HepG2 (cell line): ENCODE results near the gene IL2RG. TPM values are rescaled to one million over a fixed set of nuclear protein-coding genes. Genes with fewer than 3 reads are reported as not detected.

ENCODE experiments used
- ATAC-seq: fragments of 200-7000 bp; cut with Tn5 transposase; 3 replicates; pipeline ENCODE4 v1.9.1; 2020; ENCODE audit warnings: mild to moderate bottlenecking, moderate library complexity
- BruUV-seq: library from RNA; stranded (reverse); fragments of 400-500 nt; replicated peaks from 2 replicates; lab custom pipeline; 2021; lab: Mats Ljungman, UMichigan
- CTCF ChIA-PET: fragments of 300-600 bp; formaldehyde crosslinking; extraction: SDS; loops from one replicate; lab custom pipeline; 2021; ENCODE audit warnings: low total read pairs, inconsistent platforms, low intra/inter-chr PET ratio; lab: Yijun Ruan, JAX
- POLR2A ChIA-PET: fragments of 350-600 bp; sonication (Branson Sonifier 250); formaldehyde crosslinking; loops from one replicate; lab custom pipeline; 2020; ENCODE audit warnings: antibody characterized with exemption, inconsistent platforms; lab: Yijun Ruan, JAX
- DNase-seq: peaks from one replicate; pipeline ENCODE4 v3.0.0-alpha.2; 2015; ENCODE audit warnings: low spot score
- FAIRE-seq: peaks from 3 replicates; lab custom pipeline; 2011; peaks lifted over from hg19 to GRCh38; lab: Jason Lieb, UNC
- H2AFZ ChIP-seq: one replicate; pipeline ENCODE4 v1.6.1; 2011; ENCODE audit warnings: low read length, inconsistent platforms
- H3K27ac ChIP-seq: fragments of 300-600 bp; 3 replicates; pipeline ENCODE4 v1.8.0; 2011; ENCODE audit warnings: mixed run types, mild to moderate bottlenecking, mixed read lengths, low read length, inconsistent platforms; ENCODE audit not compliant: insufficient read depth; ENCODE audit errors: extremely low read length
- H3K27me3 ChIP-seq, 2 experiments: fragments of 200-600 bp in 1 of 2; 2 replicates in 1 of 2; 3 replicates in 1 of 2; pipeline versions ENCODE4 v1.6.0 to v1.8.0; 2011; ENCODE audit warnings: low read length in 2 of 2, mild to moderate bottlenecking in 2 of 2, moderate library complexity in 2 of 2, inconsistent platforms in 1 of 2; ENCODE audit not compliant: insufficient read depth in 2 of 2, control insufficient read depth in 1 of 2
- H3K36me3 ChIP-seq, 2 experiments: fragments of 200-600 bp in 1 of 2; replicated peaks in 1 of 2; 2 replicates in 1 of 2; 3 replicates in 1 of 2; pipeline versions ENCODE4 v1.5.1 to v1.8.0; 2011; ENCODE audit warnings: low read length in 2 of 2, inconsistent platforms in 1 of 2; ENCODE audit not compliant: insufficient read depth in 2 of 2, control insufficient read depth in 1 of 2
- H3K4me1 ChIP-seq: 2 replicates; pipeline ENCODE4 v1.5.1; 2012; ENCODE audit warnings: low read length, inconsistent platforms; ENCODE audit not compliant: insufficient read depth
- H3K4me2 ChIP-seq: 2 replicates; pipeline ENCODE4 v1.6.0; 2011; ENCODE audit warnings: low read depth, low read length, inconsistent platforms
- H3K4me3 ChIP-seq, 3 experiments: fragments of 200-600 bp in 1 of 3; sonication (generic), shearing (Covaris generic) in 1 of 3; replicated peaks in 1 of 3; 2 replicates each; pipeline ENCODE4 v1.5.1; 2011 to 2016; ENCODE audit warnings: low read length in 3 of 3, inconsistent platforms in 2 of 3, low read depth in 2 of 3, mild to moderate bottlenecking in 2 of 3, control low read depth in 1 of 3, mixed read lengths in 1 of 3; ENCODE audit not compliant: insufficient read depth in 1 of 3
- H3K79me2 ChIP-seq: one replicate; pipeline ENCODE4 v1.6.1; 2011; ENCODE audit warnings: low read length, inconsistent platforms; ENCODE audit not compliant: insufficient read depth
- H3K9ac ChIP-seq: 2 replicates; pipeline ENCODE4 v1.6.0; 2011; ENCODE audit warnings: mild to moderate bottlenecking, low read depth, low read length, inconsistent platforms; ENCODE audit not compliant: insufficient read depth
- H3K9me3 ChIP-seq: 2 replicates; pipeline ENCODE4 v1.5.1; 2012; ENCODE audit warnings: mild to moderate bottlenecking, low read length
- H4K20me1 ChIP-seq: 2 replicates; pipeline ENCODE4 v1.6.0; 2011; ENCODE audit warnings: inconsistent platforms, mild to moderate bottlenecking, low read length, moderate library complexity; ENCODE audit not compliant: insufficient read depth
- GATAD2A ChIP-seq: IDR thresholded peaks from 2 replicates; pipeline ENCODE4 v1.6.1; 2016
- KDM5A ChIP-seq: fragments of 200-600 bp; sonication (generic); IDR thresholded peaks from 2 replicates; pipeline ENCODE4 v1.7.0; 2018; ENCODE audit warnings: antibody characterized with exemption, mild to moderate bottlenecking, low read length, borderline replicate concordance
- KIAA2018 ChIP-seq: sonication (generic); formaldehyde crosslinking; IDR thresholded peaks from 2 replicates; pipeline ENCODE4 v1.5.0; 2020; ENCODE audit warnings: mild to moderate bottlenecking, missing genetic modification reagents, borderline replicate concordance
- MIXL1 ChIP-seq: IDR thresholded peaks from 2 replicates; pipeline ENCODE4 v1.6.1; 2016
- PAWR ChIP-seq: sonication (generic); formaldehyde crosslinking; IDR thresholded peaks from 2 replicates; pipeline ENCODE4 v1.4.0; 2020; ENCODE audit warnings: missing genetic modification reagents, mild to moderate bottlenecking, borderline replicate concordance
- PAX8 ChIP-seq: sonication (generic); formaldehyde crosslinking; IDR thresholded peaks from 2 replicates; pipeline ENCODE4 v1.8.0; 2022; ENCODE audit warnings: mild to moderate bottlenecking, missing genetic modification reagents, borderline replicate concordance
- POLR2A ChIP-seq, 2 experiments: IDR thresholded peaks; 2 replicates each; pipeline ENCODE4 v1.6.1; 2011; ENCODE audit warnings: low read depth in 2 of 2, low read length in 2 of 2, mild to moderate bottlenecking in 1 of 2, moderate library complexity in 1 of 2; ENCODE audit not compliant: insufficient read depth in 1 of 2
- RFX1 ChIP-seq: fragments of 450-650 bp; IDR thresholded peaks from 2 replicates; pipeline ENCODE4 v1.6.1; 2017
- XRCC5 ChIP-seq: fragments of 200-400 bp; formaldehyde crosslinking; optimal IDR thresholded peaks from 2 replicates; pipeline ENCODE3; 2017; ENCODE audit warnings: mild to moderate bottlenecking, low read length
- ZHX2 ChIP-seq, 2 experiments: sonication (generic) in 1 of 2; formaldehyde crosslinking in 1 of 2; IDR thresholded peaks; 2 replicates each; pipeline versions ENCODE4 v1.6.1 to v1.9.0; 2014 to 2022; ENCODE audit warnings: antibody characterized with exemption in 1 of 2, borderline replicate concordance in 1 of 2, inconsistent platforms in 1 of 2, low read depth in 1 of 2, missing genetic modification reagents in 1 of 2
- ZNF232 ChIP-seq: sonication (generic); formaldehyde crosslinking; IDR thresholded peaks from 2 replicates; pipeline ENCODE4 v1.4.0; 2020; ENCODE audit warnings: missing genetic modification reagents, borderline replicate concordance
- WGBS: methylation state at CpG from one replicate; pipeline ENCODE4 v1.1.6; 2017; ENCODE audit warnings: low lambda C conversion rate; 5-methylcytosine and 5-hydroxymethylcytosine counted together
- in situ Hi-C: cut with HindIII; loops from 2 replicates; pipeline ENCODE4 v1.10.0; 2017; ENCODE audit warnings: low pct_unique_long_range_greater_than_20kb; ENCODE audit not compliant: extremely low pct_ligation_motif_present
- intact Hi-C: fragments of 100-400 bp; cut with micrococcal nuclease; formaldehyde crosslinking; loops from one replicate; pipeline ENCODE4 v1.10.0; 2022; ENCODE audit not compliant: unreplicated experiment
- polyA plus RNA-seq, 8 experiments: library from polyadenylated mRNA; depleted of rRNA in 3 of 8; stranded (reverse) in 7 of 8; unstranded in 1 of 8; fragments of >200 nt; fragmentation: Illumina TruSeq in 4 of 8; extraction: Trizol in 4 of 8; gene quantifications; 2 replicates each; pipeline versions ENCODE4 v1.2.1 to v1.2.3, GENCODE V29; 2011 to 2016; ENCODE audit warnings: low read depth in 4 of 8, missing spikeins in 1 of 8, mixed read lengths in 1 of 8; ENCODE audit not compliant: insufficient read depth in 1 of 8
- total RNA-seq, 5 experiments: library from RNA; depleted of rRNA; stranded (reverse); fragments of >200 nt; fragmentation: Illumina TruSeq; extraction: Trizol; gene quantifications; 2 replicates each; pipeline ENCODE4 v1.2.3, GENCODE V29; 2016; ENCODE audit warnings: low read depth in 1 of 5

Gene IL2RG
- total and polyA plus RNA-seq, 2 of the 13 experiments (the other 11 are each of a cell fraction or from before 2014, with no cell fraction given), result 0.98 TPM; not detected in 1

- Histone ChIP-seq H3K9me3 (no peaks in the 10 kb centered on the region), H3K9ac (no peak overlapping the region), H3K27ac (no peak overlapping the region), H3K36me3 (no peaks in the 10 kb centered on the region), H3K79me2 (no peaks in the 10 kb centered on the region), H3K4me2 (no peak overlapping the region), H4K20me1 (no peaks in the 10 kb centered on the region), H3K27me3 (no peaks in the 10 kb centered on the region; a peak in 2 of 5 replicates), H2AFZ (no peak overlapping the region), H3K4me1 (0 out of 2 replicates have a peak, but pooled peaks cover 6% of the 10 kb centered on the region), H3K4me3 (no peak overlapping the region)
- POLR2A ChIA-PET, result no interaction called here
- intact Hi-C loops (loop anchor here (5.0 kb wide), 1 partner anchor 478 kb away; no protein-coding TSS in a partner anchor), in situ Hi-C loops (no loop called here)
- TF ChIP-seq KIAA2018, result no peak
- TF ChIP-seq RFX1, result no peak
- no peak for TF ChIP-seq PAWR (CRISPR knock-in tag)
- no peak for TF ChIP-seq POLR2A (IDR thresholded peaks at IDR 0.05; ENCODE audit: insufficient read depth in 1 of 2, low read depth in 2 of 2, low read length in 2 of 2)
- no peak for TF ChIP-seq XRCC5
- TF ChIP-seq ZHX2 (IDR thresholded peaks at IDR 0.05; ENCODE audit: low read depth), result no peak
- TF ChIP-seq ZHX2 (CRISPR knock-in tag; IDR thresholded peaks at IDR 0.05; ENCODE audit: borderline replicate concordance), result no peak
- no peak for TF ChIP-seq KDM5A
- no peak for TF ChIP-seq PAX8 (CRISPR knock-in tag)
- no peak for TF ChIP-seq ZNF232
- TF ChIP-seq GATAD2A (CRISPR knock-in tag), result no peak
- TF ChIP-seq MIXL1, result no peak
- WGBS, result 0% methylated on average over 1 of the region's 3 CpGs
- no TSS peak for BruUV-seq
- no peak for DNase-seq
- no peak for FAIRE-seq
- no peak for ATAC-seq
- CTCF ChIA-PET, result no interaction called here
Observed at GRCh38 chrX:71154641-71155040, 43.3 kb upstream of the IL2RG start.
